A549 (cell line): ENCODE results near the gene BBS4. TPM values are rescaled to one million over a fixed set of nuclear protein-coding genes. Genes with fewer than 3 reads are reported as not detected.

Experiments used
- ATAC-seq, 2 experiments: fragments of 200-7000 bp in 1 of 2; fragments of >200 bp in 1 of 2; cut with Nextera tagmentation in 1 of 2; cut with Tn5 transposase in 1 of 2; 3 replicates each; pipeline versions ENCODE4 v1.8.0 to v1.9.1; 2018 to 2020; ENCODE audit warnings: mild to moderate bottlenecking in 1 of 2, moderate library complexity in 1 of 2
- CTCF ChIA-PET: fragments of 300-600 bp; sonication (Branson Sonifier 250); formaldehyde crosslinking; extraction: SDS; loops from one replicate; lab custom pipeline; 2021; ENCODE audit warnings: antibody characterized with exemption, inconsistent platforms; lab: Yijun Ruan, JAX
- POLR2A ChIA-PET: fragments of 350-600 bp; formaldehyde crosslinking; extraction: SDS; loops from one replicate; lab custom pipeline; 2021; ENCODE audit warnings: antibody characterized with exemption, inconsistent platforms; lab: Yijun Ruan, JAX
- DNase-seq, 2 experiments: peaks; one replicate each; pipeline versions ENCODE4 v3.0.0 to v3.0.0-alpha.2; 2011 to 2016; ENCODE audit warnings: low read depth in 1 of 2, low spot score in 1 of 2
- FAIRE-seq: peaks from 2 replicates; lab custom pipeline; 2011; peaks lifted over from hg19 to GRCh38; lab: Jason Lieb, UNC
- H3K27ac ChIP-seq, 2 experiments: fragments of >200 bp; sonication (Bioruptor Twin); formaldehyde crosslinking; 3 replicates each; pipeline ENCODE4 v1.5.1; 2016 to 2017
- H3K4me1 ChIP-seq: fragments of >200 bp; sonication (Bioruptor Twin); formaldehyde crosslinking; 3 replicates; pipeline ENCODE4 v1.6.1; 2016
- H3K4me2 ChIP-seq: fragments of >200 bp; sonication (Bioruptor Twin); formaldehyde crosslinking; 3 replicates; pipeline ENCODE4 v1.6.1; 2016
- H3K4me3 ChIP-seq: fragments of >200 bp; sonication (Bioruptor Twin); formaldehyde crosslinking; 3 replicates; pipeline ENCODE4 v1.5.1; 2016
- H3K9me3 ChIP-seq: fragments of >200 bp; sonication (Bioruptor Twin); formaldehyde crosslinking; 3 replicates; pipeline ENCODE4 v1.6.1; 2016
- CBX8 ChIP-seq: fragments of 200-600 bp; sonication (generic); IDR thresholded peaks from 2 replicates; pipeline ENCODE4 v1.6.1; 2016
- CHD2 ChIP-seq: fragments of 150-350 bp; IDR thresholded peaks from 2 replicates; pipeline ENCODE4 v1.6.1; 2014; ENCODE audit warnings: low read length; ENCODE audit not compliant: partially characterized antibody
- EHF ChIP-seq: fragments of 250-450 bp; sonication (Bioruptor Pico); IDR thresholded peaks from 2 replicates; pipeline ENCODE4 v1.5.0; 2020; ENCODE audit warnings: mild to moderate bottlenecking
- EHMT2 ChIP-seq: fragments of 200-600 bp; sonication (generic); IDR thresholded peaks from 2 replicates; pipeline ENCODE4 v1.6.1; 2016; ENCODE audit warnings: antibody characterized with exemption, low read depth, mild to moderate bottlenecking, moderate library complexity
- ELK1 ChIP-seq: fragments of 150-350 bp; IDR thresholded peaks from 2 replicates; pipeline ENCODE4 v1.6.1; 2014; ENCODE audit warnings: low read depth, mild to moderate bottlenecking, low read length
- FOSB ChIP-seq: fragments of 250-450 bp; sonication (Bioruptor Pico); IDR thresholded peaks from 2 replicates; pipeline ENCODE4 v1.5.0; 2020; ENCODE audit warnings: mild to moderate bottlenecking, moderate library complexity
- FOXS1 ChIP-seq: fragments of 250-450 bp; sonication (Bioruptor Pico); IDR thresholded peaks from 2 replicates; pipeline ENCODE4 v1.5.0; 2020; ENCODE audit warnings: mild to moderate bottlenecking, moderate library complexity
- HES2 ChIP-seq: fragments of >200 bp; sonication (Bioruptor Twin); formaldehyde crosslinking; IDR thresholded peaks from 2 replicates; pipeline ENCODE4 v1.6.1; 2016
- KDM1A ChIP-seq: fragments of 200-600 bp; sonication (generic); IDR thresholded peaks from 2 replicates; pipeline ENCODE4 v1.6.1; 2016; ENCODE audit warnings: low read depth, mild to moderate bottlenecking
- MAFK ChIP-seq: fragments of 450-650 bp; IDR thresholded peaks from 2 replicates; pipeline ENCODE4 v1.6.1; 2014; ENCODE audit not compliant: partially characterized antibody
- NR3C1 ChIP-seq: fragments of >200 bp; sonication (Bioruptor Twin); formaldehyde crosslinking; IDR thresholded peaks from 3 replicates; pipeline ENCODE4 v1.6.1; 2017
- PHF8 ChIP-seq: fragments of 200-600 bp; sonication (generic); IDR thresholded peaks from 2 replicates; pipeline ENCODE4 v1.6.1; 2016; ENCODE audit warnings: low read depth, mild to moderate bottlenecking, antibody characterized with exemption, moderate library complexity, borderline replicate concordance
- POLR2AphosphoS2 ChIP-seq: conservative IDR thresholded peaks from 2 replicates; pipeline ENCODE4 v1.6.1; 2012; ENCODE audit warnings: low read length, improper control_type of control experiment, inconsistent platforms
- TP53 ChIP-seq: fragments of 250-450 bp; sonication (Bioruptor Pico); IDR thresholded peaks from 2 replicates; pipeline ENCODE4 v1.5.0; 2021; ENCODE audit warnings: mild to moderate bottlenecking, moderate library complexity
- ZFP36 ChIP-seq: fragments of 450-650 bp; IDR thresholded peaks from 2 replicates; pipeline ENCODE4 v1.6.1; 2014; ENCODE audit warnings: borderline replicate concordance; ENCODE audit not compliant: partially characterized antibody
- ZSCAN20 ChIP-seq: fragments of 250-450 bp; sonication (Bioruptor Pico); IDR thresholded peaks from 2 replicates; pipeline ENCODE4 v1.8.0; 2022; ENCODE audit warnings: mild to moderate bottlenecking, moderate library complexity
- WGBS: methylation state at CpG from one replicate; pipeline ENCODE4 v1.1.6; 2017; ENCODE audit errors: missing lambda C conversion rate; 5-methylcytosine and 5-hydroxymethylcytosine counted together
- polyA plus RNA-seq, 4 experiments: library from polyadenylated mRNA; depleted of rRNA in 3 of 4; stranded (reverse); fragments of >200 nt; fragmentation: RNase III in 1 of 4; extraction: RNeasy Plus Mini Kit Qiagen cat#74134 plus additional on column Dnase treatment in 1 of 4; gene quantifications; 2 replicates in 3 of 4; 3 replicates in 1 of 4; pipeline ENCODE4 v1.2.3, GENCODE V29; 2011 to 2017
- TF ChIP-seq, protein P1 (sequence below): fragments of >200 bp; sonication (Bioruptor Twin); formaldehyde crosslinking; IDR thresholded peaks from 3 replicates; pipeline ENCODE4 v1.5.1; 2016
- TF ChIP-seq, protein P2 (sequence below): IDR thresholded peaks from 2 replicates; pipeline ENCODE4 v1.6.1; 2012; ENCODE audit warnings: low read depth, borderline replicate concordance

The BBS4 gene
- polyA plus RNA-seq, 2 of the 4 experiments (the other 2 are of a cell fraction), result 22.6 to 40.4 TPM

- TF ChIP-seq, protein P1, sequence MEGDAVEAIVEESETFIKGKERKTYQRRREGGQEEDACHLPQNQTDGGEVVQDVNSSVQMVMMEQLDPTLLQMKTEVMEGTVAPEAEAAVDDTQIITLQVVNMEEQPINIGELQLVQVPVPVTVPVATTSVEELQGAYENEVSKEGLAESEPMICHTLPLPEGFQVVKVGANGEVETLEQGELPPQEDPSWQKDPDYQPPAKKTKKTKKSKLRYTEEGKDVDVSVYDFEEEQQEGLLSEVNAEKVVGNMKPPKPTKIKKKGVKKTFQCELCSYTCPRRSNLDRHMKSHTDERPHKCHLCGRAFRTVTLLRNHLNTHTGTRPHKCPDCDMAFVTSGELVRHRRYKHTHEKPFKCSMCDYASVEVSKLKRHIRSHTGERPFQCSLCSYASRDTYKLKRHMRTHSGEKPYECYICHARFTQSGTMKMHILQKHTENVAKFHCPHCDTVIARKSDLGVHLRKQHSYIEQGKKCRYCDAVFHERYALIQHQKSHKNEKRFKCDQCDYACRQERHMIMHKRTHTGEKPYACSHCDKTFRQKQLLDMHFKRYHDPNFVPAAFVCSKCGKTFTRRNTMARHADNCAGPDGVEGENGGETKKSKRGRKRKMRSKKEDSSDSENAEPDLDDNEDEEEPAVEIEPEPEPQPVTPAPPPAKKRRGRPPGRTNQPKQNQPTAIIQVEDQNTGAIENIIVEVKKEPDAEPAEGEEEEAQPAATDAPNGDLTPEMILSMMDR, result no peak
- TF ChIP-seq PHF8, result no peak
- TF ChIP-seq EHF (CRISPR knock-in tag), result no peak
- no peak for TF ChIP-seq ELK1
- no peak for TF ChIP-seq POLR2AphosphoS2
- no peak for TF ChIP-seq TP53 (CRISPR knock-in tag)
- TF ChIP-seq, protein P2, sequence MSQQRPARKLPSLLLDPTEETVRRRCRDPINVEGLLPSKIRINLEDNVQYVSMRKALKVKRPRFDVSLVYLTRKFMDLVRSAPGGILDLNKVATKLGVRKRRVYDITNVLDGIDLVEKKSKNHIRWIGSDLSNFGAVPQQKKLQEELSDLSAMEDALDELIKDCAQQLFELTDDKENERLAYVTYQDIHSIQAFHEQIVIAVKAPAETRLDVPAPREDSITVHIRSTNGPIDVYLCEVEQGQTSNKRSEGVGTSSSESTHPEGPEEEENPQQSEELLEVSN, result no peak
- TF ChIP-seq EHMT2, result no peak
Measured at GRCh38 chr15:72737061-72737460, 51.1 kb downstream of the BBS4 start (continued).

DNA sequence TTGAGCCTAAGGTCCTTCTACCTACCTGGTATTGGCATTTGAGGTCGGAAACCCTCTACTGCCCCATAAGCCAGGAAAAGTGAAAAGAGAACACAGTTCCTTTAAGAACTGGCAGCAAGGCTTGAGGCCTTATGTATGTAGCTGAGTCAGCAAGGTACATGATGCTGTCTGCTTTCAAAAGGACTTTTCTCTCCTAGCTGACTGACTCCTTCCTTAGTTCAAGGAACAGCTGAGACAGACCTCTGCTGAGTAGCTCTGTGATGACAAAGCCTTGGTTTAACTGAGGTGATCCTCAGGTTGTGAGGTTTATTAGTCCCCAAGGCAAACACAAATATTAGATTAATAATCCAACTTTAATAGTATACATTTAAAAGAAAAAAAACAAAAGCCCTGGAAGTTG lies 51.7 kb downstream of the BBS4 start:
- no peak for FAIRE-seq
- no peak for DNase-seq
- H3K4me1 ChIP-seq, result no peaks in the 10 kb centered on the region
- no peak overlapping the region for H3K27ac ChIP-seq
- H3K4me3 ChIP-seq, result no peak overlapping the region
- H3K9me3 ChIP-seq, result no peaks in the 10 kb centered on the region
- WGBS, result 84% methylated on average over 1 of the region's 1 CpG
- ChIA-PET CTCF (interaction anchor here (1.6 to 8.6 kb wide), 2 partner anchors 9 to 15 kb away, joined by 7 to 71 read pairs; no protein-coding TSS in a partner anchor), POLR2A (no interaction called here)
- no peak for ATAC-seq
- no peak overlapping the region for H3K4me2 ChIP-seq
- TF ChIP-seq EHF (CRISPR knock-in tag) (no peak), MAFK (peak; percentile 83)

GRCh38 chr15:72740219-72740618 lies 54.2 kb downstream of the BBS4 start:
- no peaks in the 10 kb centered on the region for H3K4me1 ChIP-seq
- TF ChIP-seq ZFP36, result no peak
- no peak for TF ChIP-seq KDM1A
- no peak for TF ChIP-seq FOXS1 (CRISPR knock-in tag)
- no peak for TF ChIP-seq HES2
- no peak for TF ChIP-seq CBX8
- TF ChIP-seq CHD2, result no peak
- no peak for TF ChIP-seq ELK1
- no peak for TF ChIP-seq MAFK
- TF ChIP-seq EHF (CRISPR knock-in tag), result no peak
- no peak for TF ChIP-seq EHMT2
- TF ChIP-seq ZSCAN20 (CRISPR knock-in tag), result no peak
- TF ChIP-seq FOSB (CRISPR knock-in tag), result no peak
- no peak for TF ChIP-seq NR3C1
- TF ChIP-seq, protein P2, result no peak
- TF ChIP-seq, all 56 proteins: peak for 0
- no peak overlapping the region for H3K27ac ChIP-seq
- CTCF ChIA-PET, result interaction anchor here (1.0 to 1.9 kb wide), 5 partner anchors 8 to 31 kb away, joined by 3 to 11 read pairs (median 5); no protein-coding TSS in a partner anchor
- H3K9me3 ChIP-seq, result no peaks in the 10 kb centered on the region
- no peak overlapping the region for H3K4me3 ChIP-seq
- 88% methylated on average over 1 of the region's 1 CpG for WGBS
- DNase-seq, result no peak
- ATAC-seq, result no peak
- no peak for FAIRE-seq
- H3K4me2 ChIP-seq, result no peak overlapping the region
- POLR2A ChIA-PET, result no interaction called here
